Measurements from ENCODE around the gene EGR1. TPM values are rescaled to one million over a fixed set of nuclear protein-coding genes. Genes with fewer than 3 reads are reported as not detected.
A peak's percentile ranks its signal among the peaks of the same experiment; 100 is the strongest.

Gene EGR1
- total RNA-seq, 1 experiment from 2014 or later, result 173 TPM

- TF ChIP-seq TCF7L2 (IDR thresholded peaks at IDR 0.05; ENCODE audit: borderline replicate concordance, extremely low read depth, insufficient read depth, insufficient read length), result no peak
- TF ChIP-seq YY1 (IDR thresholded peaks at IDR 0.05; ENCODE audit: extremely low read depth, insufficient replicate concordance, low read depth, low read length), result no peak
- no peak for TF ChIP-seq POLR2A (IDR thresholded peaks at IDR 0.05; ENCODE audit: borderline replicate concordance, extremely low read depth, insufficient read depth, insufficient read length)
- TF ChIP-seq EZH2phosphoT487 (IDR thresholded peaks at IDR 0.05; ENCODE audit: borderline replicate concordance), result no peak
- TF ChIP-seq EGR1 (IDR thresholded peaks at IDR 0.05; ENCODE audit: low read depth), result no peak
- TF ChIP-seq, protein P1, sequence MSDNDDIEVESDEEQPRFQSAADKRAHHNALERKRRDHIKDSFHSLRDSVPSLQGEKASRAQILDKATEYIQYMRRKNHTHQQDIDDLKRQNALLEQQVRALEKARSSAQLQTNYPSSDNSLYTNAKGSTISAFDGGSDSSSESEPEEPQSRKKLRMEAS (IDR thresholded peaks at IDR 0.05), result no peak
- no peak for TF ChIP-seq ELF1 (IDR thresholded peaks at IDR 0.05; ENCODE audit: borderline replicate concordance, low read depth)
- no peak for TF ChIP-seq ZFX (IDR thresholded peaks at IDR 0.05)
- TF ChIP-seq, protein P2, sequence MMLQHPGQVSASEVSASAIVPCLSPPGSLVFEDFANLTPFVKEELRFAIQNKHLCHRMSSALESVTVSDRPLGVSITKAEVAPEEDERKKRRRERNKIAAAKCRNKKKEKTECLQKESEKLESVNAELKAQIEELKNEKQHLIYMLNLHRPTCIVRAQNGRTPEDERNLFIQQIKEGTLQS (IDR thresholded peaks at IDR 0.05), result no peak
- TF ChIP-seq FOSL1 (IDR thresholded peaks at IDR 0.05; ENCODE audit: low read depth), result no peak
- no peak for TF ChIP-seq POLR2AphosphoS5 (IDR thresholded peaks at IDR 0.05; ENCODE audit: low read depth, low read length)
- TF ChIP-seq SIN3A (IDR thresholded peaks at IDR 0.05; ENCODE audit: low read depth), result no peak
Measured at GRCh38 chr5:138461343-138462125, 3.7 kb upstream of the EGR1 start (continued).

GRCh38 chr5:138463419-138464007, 1.8 kb upstream of the EGR1 start:
- ATAC-seq (no peak), DNase-seq (ENCODE audit: low read depth, low spot score) (no peak)
- RAD21 ChIA-PET (ENCODE audit: low non-redundant PET in 1 of 2, low total read pairs in 2 of 2, uncharacterized antibody in 2 of 2, unreplicated experiment in 2 of 2), result interaction anchor here in 1 of 2 experiments (1.1 kb wide), 1 partner anchor 72 kb away, joined by 3 read pairs; no protein-coding TSS in a partner anchor
- H3K36me3 ChIP-seq (ENCODE audit: control insufficient read depth in 1 of 2, insufficient read depth in 2 of 2, low read length in 2 of 2), result peaks cover 4 to 22% of the 10 kb centered on the region in 2 experiments
- peak overlapping the region; percentile 93 for H3K9ac ChIP-seq (ENCODE audit: low read length)
- H4K20me1 ChIP-seq (ENCODE audit: insufficient read depth), result no peaks in the 10 kb centered on the region; the same call in 1 of the 2 replicates
- peaks cover 0 to 40% of the 10 kb centered on the region in 2 experiments; a peak in 3 of 4 replicates for H3K4me1 ChIP-seq (ENCODE audit: control insufficient read depth in 1 of 2, insufficient read depth in 2 of 2, low read length in 2 of 2)
- POLR2A ChIA-PET, result interaction anchor here (1.0 to 3.1 kb wide), 4 partner anchors 8 to 110 kb away, joined by 3 to 16 read pairs (median 4); partner anchors contain the start of gene ETF1
- intact Hi-C loops (cut with micrococcal nuclease), result no loop called here
- peak overlapping the region; percentile 53 to 82 for H3K4me3 ChIP-seq (replicated peaks in 1 of 2; ENCODE audit: low read depth in 1 of 2, low read length in 2 of 2)
- peak overlapping the region; percentile 100 for H3K4me2 ChIP-seq (ENCODE audit: low read length)
- H3K27ac ChIP-seq (ENCODE audit: low read depth, low read length), result peak overlapping the region; percentile 88
- no peak overlapping the region for H2AFZ ChIP-seq (ENCODE audit: low read depth, low read length, poor library complexity, severe bottlenecking)
- TF ChIP-seq ZNF274 (IDR thresholded peaks at IDR 0.05; ENCODE audit: low read depth, low read length), result no peak
- no peak for TF ChIP-seq EZH2phosphoT487 (IDR thresholded peaks at IDR 0.05; ENCODE audit: borderline replicate concordance)
- no peak for TF ChIP-seq ELF1 (IDR thresholded peaks at IDR 0.05; ENCODE audit: borderline replicate concordance, low read depth)
- no peak for TF ChIP-seq JUND (IDR thresholded peaks at IDR 0.05)
- peaks cover 31% of the 10 kb centered on the region for H3K79me2 ChIP-seq (ENCODE audit: insufficient read depth, low read length)
- H3K9me2 ChIP-seq (ENCODE audit: insufficient read depth), result no peaks in the 10 kb centered on the region
- H3K9me3 ChIP-seq (ENCODE audit: control insufficient read depth in 1 of 2, insufficient read depth in 1 of 2, low read depth in 1 of 2, low read length in 2 of 2), result no peaks in the 10 kb centered on the region
- CTCF ChIA-PET, result interaction anchor here (1.7 to 3.4 kb wide), 2 partner anchors 14 to 40 kb away, joined by 11 to 48 read pairs; no protein-coding TSS in a partner anchor
- no peaks in the 10 kb centered on the region for H3K27me3 ChIP-seq (ENCODE audit: insufficient read depth, low read length)
- BruUV-seq (replicated peaks), result TSS peak; percentile 78
